ENCODE measurements around the gene BRME1. TPM values are rescaled to one million over a fixed set of nuclear protein-coding genes. Genes with fewer than 3 reads are reported as not detected.

Gene BRME1
- total and polyA plus RNA-seq, 10 donors = 0.97 to 3.8 (median 2.4) TPM

- TF ChIP-seq POLR2AphosphoS5 (IDR thresholded peaks at IDR 0.05) (no peak), CTCF (IDR thresholded peaks at IDR 0.05 in 8 of 11, conservative IDR thresholded peaks at IDR 0.05 in 3 of 11) (no peak), POLR2A (IDR thresholded peaks at IDR 0.05) (no peak)
- no peaks in the 10 kb centered on the region for H3K27me3 ChIP-seq (replicated peaks in 1 of 7)
- WGBS, 5 donors = 71 to 81% (median 78%) methylated on average over 10 of the region's 10 CpGs
- no peak overlapping the region for H3K27ac ChIP-seq
- H3K4me3 ChIP-seq = no peak overlapping the region
- H3K4me1 ChIP-seq = peaks cover 22 to 76% (median 39%) of the 10 kb centered on the region in 6 donors
- no peak for DNase-seq
- intact Hi-C loops (cut with DNase I; ENCODE audit: low total_unique reads) = loop anchor here (5.0 to 10.0 kb wide), 2 partner anchors 161 to 189 kb away; partner anchors contain the start of gene MISP3
- H3K36me3 ChIP-seq = no peaks in the 10 kb centered on the region
- no peaks in the 10 kb centered on the region for H3K9me3 ChIP-seq
Observed at GRCh38 chr19:13883516-13884064, 22.3 kb downstream of the BRME1 start.

GRCh38 chr19:13882836-13883235 is 23.1 kb downstream of the BRME1 start:
- H3K4me3 ChIP-seq = no peak overlapping the region
- no peaks in the 10 kb centered on the region for H3K9me3 ChIP-seq
- DNase-seq = no peak
- peaks cover 22 to 76% (median 39%) of the 10 kb centered on the region in 6 donors for H3K4me1 ChIP-seq
- intact Hi-C loops (cut with DNase I; ENCODE audit: low total_unique reads) = loop anchor here (5.0 to 10.0 kb wide), 2 partner anchors 162 to 189 kb away; partner anchors contain the start of gene MISP3
- WGBS, 5 donors = 86 to 88% (median 87%) methylated on average over 10 to 12 of the region's 12 CpGs
- no peaks in the 10 kb centered on the region for H3K27me3 ChIP-seq (replicated peaks in 1 of 7)
- peak overlapping the region in 4 of 8 donors; percentile 32 to 87 (median 83) for H3K27ac ChIP-seq
- no peaks in the 10 kb centered on the region for H3K36me3 ChIP-seq
- TF ChIP-seq POLR2A (IDR thresholded peaks at IDR 0.05) = no peak

- Histone ChIP-seq H3K4me3 (peak overlapping the region in 1 of 8 donors; percentile 13), H3K27me3 (replicated peaks in 1 of 7) (no peaks in the 10 kb centered on the region), H3K36me3 (no peaks in the 10 kb centered on the region), H3K27ac (peak overlapping the region in 7 of 8 donors; percentile 32 to 87 (median 75)), H3K9me3 (no peaks in the 10 kb centered on the region), H3K4me1 (peaks cover 22 to 74% (median 38%) of the 10 kb centered on the region in 6 donors)
- TF ChIP-seq CTCF (IDR thresholded peaks at IDR 0.05 in 8 of 11, conservative IDR thresholded peaks at IDR 0.05 in 3 of 11) = no peak
- TF ChIP-seq POLR2AphosphoS5 (IDR thresholded peaks at IDR 0.05) = no peak
- TF ChIP-seq POLR2A (IDR thresholded peaks at IDR 0.05) = no peak
- DNase-seq = no peak
- 58 to 84% (median 74%) methylated on average over 5 of the region's 5 CpGs for WGBS, 5 donors
- intact Hi-C loops (cut with DNase I; ENCODE audit: low total_unique reads) = loop anchor here (5.0 to 10.0 kb wide), 2 partner anchors 162 to 190 kb away; partner anchors contain the start of gene MISP3
Observed at GRCh38 chr19:13882419-13882795, 23.5 kb downstream of the BRME1 start.

GRCh38 chr19:13881692-13882418 is 24.1 kb downstream of the BRME1 start:
- H3K27me3 ChIP-seq (replicated peaks in 1 of 7) = peaks cover 0 to 3% (median 0%) of the 10 kb centered on the region in 7 donors
- peak overlapping the region in 1 of 8 donors; percentile 13 for H3K4me3 ChIP-seq
- H3K4me1 ChIP-seq = peaks cover 22 to 72% (median 37%) of the 10 kb centered on the region in 6 donors
- no peaks in the 10 kb centered on the region for H3K36me3 ChIP-seq
- no peak for DNase-seq
- no peak for TF ChIP-seq POLR2A (IDR thresholded peaks at IDR 0.05)
- TF ChIP-seq POLR2AphosphoS5 (IDR thresholded peaks at IDR 0.05) = peak in 2 of 3 donors; percentile 8 to 23
- H3K27ac ChIP-seq = peak overlapping the region; percentile 13 to 87 (median 71)
- intact Hi-C loops (cut with DNase I; ENCODE audit: low total_unique reads) = loop anchor here (5.0 to 10.0 kb wide), 2 partner anchors 163 to 190 kb away; partner anchors contain the start of gene MISP3
- 15 to 30% (median 22%) methylated on average over 15 to 17 of the region's 17 CpGs for WGBS, 5 donors
- no peaks in the 10 kb centered on the region for H3K9me3 ChIP-seq
